Measurements from ENCODE around the gene DDX23. TPM values are rescaled to one million over a fixed set of nuclear protein-coding genes. Genes with fewer than 3 reads are reported as not detected.
"Not testable (repeated sequence)": the region's sequence is repeated elsewhere in the genome, so short reads cannot be mapped to it uniquely, and the experiment has no call there.

Gene DDX23
- total and polyA plus RNA-seq, 2 experiments from 2014 or later = 41.7 to 74.8 TPM

- no peaks in the 10 kb centered on the region for H4K20me1 ChIP-seq (ENCODE audit: insufficient read depth, poor library complexity, severe bottlenecking)
- no peak overlapping the region for H3K27ac ChIP-seq
- no peaks in the 10 kb centered on the region for H3K9me3 ChIP-seq (ENCODE audit: low read depth)
- H3K36me3 ChIP-seq (replicated peaks; ENCODE audit: insufficient read depth, low read depth) = no peaks in the 10 kb centered on the region
- H3K79me2 ChIP-seq = no peaks in the 10 kb centered on the region
- TF ChIP-seq CTCF (IDR thresholded peaks at IDR 0.05; ENCODE audit: poor library complexity) = no peak
- no peak for TF ChIP-seq EZH2 (IDR thresholded peaks at IDR 0.05; ENCODE audit: borderline replicate concordance)
- no peak for TF ChIP-seq EZH2phosphoT487 (IDR thresholded peaks at IDR 0.05; ENCODE audit: low read depth, severe bottlenecking, unreplicated experiment)
- DNase-seq (ENCODE audit: low spot score) = no peak
- H3K4me2 ChIP-seq = no peak overlapping the region
- no peaks in the 10 kb centered on the region for H3K4me1 ChIP-seq (ENCODE audit: insufficient read depth)
- H3K9me2 ChIP-seq (replicated peaks; ENCODE audit: insufficient read depth) = no peaks in the 10 kb centered on the region
- H3K4me3 ChIP-seq = no peak overlapping the region
- 65% methylated on average over 4 of the region's 4 CpGs for WGBS (ENCODE audit: low lambda C conversion rate, missing lambda C conversion rate)
- no peaks in the 10 kb centered on the region for H3K27me3 ChIP-seq
- H2AFZ ChIP-seq = no peak overlapping the region
Measured at GRCh38 chr12:48875944-48876515, 24.1 kb upstream of the DDX23 start.

GRCh38 chr12:48873534-48873933 is 21.6 kb upstream of the DDX23 start:
- not testable (repeated sequence) for H3K36me3 ChIP-seq (replicated peaks; ENCODE audit: insufficient read depth, low read depth); H3K9me3 ChIP-seq (ENCODE audit: low read depth); H3K4me3 ChIP-seq; DNase-seq (ENCODE audit: low spot score); H3K4me1 ChIP-seq (ENCODE audit: insufficient read depth); H3K27ac ChIP-seq; H4K20me1 ChIP-seq (ENCODE audit: insufficient read depth, poor library complexity, severe bottlenecking); H3K4me2 ChIP-seq; H3K9me2 ChIP-seq (replicated peaks; ENCODE audit: insufficient read depth); H2AFZ ChIP-seq; H3K27me3 ChIP-seq; H3K79me2 ChIP-seq
- WGBS (ENCODE audit: low lambda C conversion rate, missing lambda C conversion rate) = 88% methylated on average over 8 of the region's 8 CpGs

GRCh38 chr12:48873096-48873495 is 21.1 kb upstream of the DDX23 start:
- Histone ChIP-seq H3K9me3 (ENCODE audit: low read depth) (no peaks in the 10 kb centered on the region), H3K4me2 (no peak overlapping the region)
- 91% methylated on average over 4 of the region's 4 CpGs for WGBS (ENCODE audit: low lambda C conversion rate, missing lambda C conversion rate)

GRCh38 chr12:48869191-48869590 is 17.2 kb upstream of the DDX23 start:
- H3K4me1 ChIP-seq (ENCODE audit: insufficient read depth) = no peaks in the 10 kb centered on the region
- H4K20me1 ChIP-seq (ENCODE audit: insufficient read depth, poor library complexity, severe bottlenecking) = peaks cover 2% of the 10 kb centered on the region
- no peak overlapping the region for H2AFZ ChIP-seq
- no peak overlapping the region for H3K4me2 ChIP-seq
- H3K27me3 ChIP-seq = no peaks in the 10 kb centered on the region
- WGBS (ENCODE audit: low lambda C conversion rate, missing lambda C conversion rate) = 91% methylated on average over 2 of the region's 2 CpGs
- TF ChIP-seq EZH2 (IDR thresholded peaks at IDR 0.05; ENCODE audit: borderline replicate concordance) = no peak
- TF ChIP-seq EZH2phosphoT487 (IDR thresholded peaks at IDR 0.05; ENCODE audit: low read depth, severe bottlenecking, unreplicated experiment) = no peak
- no peak for TF ChIP-seq CTCF (IDR thresholded peaks at IDR 0.05; ENCODE audit: poor library complexity)
- no peak overlapping the region for H3K4me3 ChIP-seq
- peaks cover 8% of the 10 kb centered on the region for H3K79me2 ChIP-seq
- no peak overlapping the region for H3K27ac ChIP-seq
- no peak for DNase-seq (ENCODE audit: low spot score)
- H3K9me2 ChIP-seq (replicated peaks; ENCODE audit: insufficient read depth) = no peaks in the 10 kb centered on the region
- no peaks in the 10 kb centered on the region for H3K9me3 ChIP-seq (ENCODE audit: low read depth)
- no peaks in the 10 kb centered on the region for H3K36me3 ChIP-seq (replicated peaks; ENCODE audit: insufficient read depth, low read depth)

More at GRCh38 chr12:48873096-48873495, 21.1 kb upstream of the DDX23 start:
- no peaks in the 10 kb centered on the region for H3K36me3 ChIP-seq (replicated peaks; ENCODE audit: insufficient read depth, low read depth)
- H4K20me1 ChIP-seq (ENCODE audit: insufficient read depth, poor library complexity, severe bottlenecking) = no peaks in the 10 kb centered on the region
- H3K27ac ChIP-seq = no peak overlapping the region
- no peak overlapping the region for H2AFZ ChIP-seq
- H3K9me2 ChIP-seq (replicated peaks; ENCODE audit: insufficient read depth) = no peaks in the 10 kb centered on the region
- H3K4me1 ChIP-seq (ENCODE audit: insufficient read depth) = no peaks in the 10 kb centered on the region
- H3K79me2 ChIP-seq = no peaks in the 10 kb centered on the region
- H3K27me3 ChIP-seq = no peaks in the 10 kb centered on the region
- H3K4me3 ChIP-seq = no peak overlapping the region
- DNase-seq (ENCODE audit: low spot score) = no peak
- TF ChIP-seq EZH2phosphoT487 (IDR thresholded peaks at IDR 0.05; ENCODE audit: low read depth, severe bottlenecking, unreplicated experiment) (no peak), EZH2 (IDR thresholded peaks at IDR 0.05; ENCODE audit: borderline replicate concordance) (no peak), CTCF (IDR thresholded peaks at IDR 0.05; ENCODE audit: poor library complexity) (no peak)
